GM12878 (cell line): ENCODE measurements around the gene ASB7. TPM values are rescaled to one million over a fixed set of nuclear protein-coding genes. Genes with fewer than 3 reads are reported as not detected.

Source experiments
- ATAC-seq: fragments of 200-7000 bp; cut with Tn5 transposase; 3 replicates; pipeline ENCODE4 v1.9.1; 2020; ENCODE audit warnings: mild to moderate bottlenecking, moderate library complexity
- BruUV-seq: library from RNA; stranded (reverse); fragments of 400-500 nt; replicated peaks from 2 replicates; lab custom pipeline; 2021; lab: Mats Ljungman, UMichigan
- CTCF ChIA-PET: fragments of 300-600 bp; sonication (Branson Sonifier 250); formaldehyde crosslinking; extraction: SDS; loops from one replicate; lab custom pipeline; 2021; ENCODE audit warnings: inconsistent platforms; lab: Yijun Ruan, JAX
- POLR2A ChIA-PET: fragments of 350-600 bp; formaldehyde crosslinking; extraction: SDS; loops from one replicate; lab custom pipeline; 2021; ENCODE audit warnings: inconsistent platforms; lab: Charles Lee
- RAD21 ChIA-PET: fragments of 300-600 bp; sonication (Branson Sonifier 250); formaldehyde crosslinking; loops from one replicate; lab custom pipeline; 2023; ENCODE audit warnings: antibody characterized with exemption; ENCODE audit not compliant: unreplicated experiment; lab: Charles Lee
- SMC1A ChIA-PET: fragments of 300-600 bp; sonication (Branson Sonifier 250); formaldehyde crosslinking; loops from one replicate; lab custom pipeline; 2023; ENCODE audit not compliant: unreplicated experiment, uncharacterized antibody; lab: Charles Lee
- DNase-seq: peaks from one replicate; pipeline ENCODE4 v3.0.0-alpha.2; 2011; ENCODE audit warnings: low read depth, low spot score
- FAIRE-seq: peaks from 3 replicates; lab custom pipeline; 2011; peaks lifted over from hg19 to GRCh38; lab: Jason Lieb, UNC
- H2AFZ ChIP-seq: 2 replicates; pipeline ENCODE4 v1.6.0; 2011; ENCODE audit warnings: low read depth, low read length, control low read depth; ENCODE audit not compliant: control insufficient read depth
- H3K27ac ChIP-seq: 2 replicates; pipeline ENCODE4 v1.5.1; 2011; ENCODE audit warnings: control low read depth; ENCODE audit not compliant: control insufficient read depth, insufficient read depth
- H3K27me3 ChIP-seq, 2 experiments: replicated peaks in 1 of 2; 2 replicates each; pipeline versions ENCODE4 v1.6.0 to v1.6.1; 2011; ENCODE audit warnings: low read length in 1 of 2; ENCODE audit not compliant: control insufficient read depth in 2 of 2, insufficient read depth in 2 of 2
- H3K36me3 ChIP-seq, 2 experiments: 2 replicates each; pipeline ENCODE4 v1.5.1; 2011; ENCODE audit warnings: low read length in 1 of 2; ENCODE audit not compliant: control insufficient read depth in 2 of 2, insufficient read depth in 2 of 2
- H3K4me1 ChIP-seq: 2 replicates; pipeline ENCODE4 v1.6.1; 2011; ENCODE audit warnings: mild to moderate bottlenecking, low read length, moderate library complexity, mixed read lengths; ENCODE audit not compliant: control insufficient read depth, insufficient read depth
- H3K4me2 ChIP-seq: 2 replicates; pipeline ENCODE4 v1.6.0; 2011; ENCODE audit warnings: control low read depth; ENCODE audit not compliant: control insufficient read depth, insufficient read depth
- H3K4me3 ChIP-seq: fragments of 200-600 bp; sonication (generic); 2 replicates; pipeline ENCODE4 v1.5.1; 2016
- H3K79me2 ChIP-seq: 2 replicates; pipeline ENCODE4 v1.6.0; 2011; ENCODE audit warnings: low read length; ENCODE audit not compliant: control insufficient read depth, insufficient read depth
- H3K9ac ChIP-seq: 2 replicates; pipeline ENCODE4 v1.8.0; 2011; ENCODE audit warnings: low read length, control low read depth, mixed read lengths; ENCODE audit not compliant: control insufficient read depth, insufficient read depth
- H3K9me3 ChIP-seq: replicated peaks from 3 replicates; pipeline ENCODE4 v1.5.1; 2011; ENCODE audit warnings: mild to moderate bottlenecking, low read length; ENCODE audit not compliant: control insufficient read depth, insufficient read depth
- H4K20me1 ChIP-seq: 2 replicates; pipeline ENCODE4 v1.6.0; 2011; ENCODE audit not compliant: control insufficient read depth, insufficient read depth
- ETV6 ChIP-seq, 2 experiments: fragments of 450-650 bp in 1 of 2; IDR thresholded peaks in 1 of 2; conservative IDR thresholded peaks in 1 of 2; 2 replicates each; pipeline ENCODE4 v1.6.1; 2014; ENCODE audit warnings: antibody characterized with exemption in 1 of 2, borderline replicate concordance in 1 of 2, low read depth in 1 of 2, mild to moderate bottlenecking in 1 of 2, moderate library complexity in 1 of 2
- KLF5 ChIP-seq: fragments of 450-650 bp; IDR thresholded peaks from 2 replicates; pipeline ENCODE4 v1.6.1; 2014; ENCODE audit warnings: mild to moderate bottlenecking; ENCODE audit not compliant: partially characterized antibody
- MTA3 ChIP-seq: IDR thresholded peaks from 2 replicates; pipeline ENCODE4 v1.6.1; 2012; ENCODE audit warnings: low read length, inconsistent platforms, borderline replicate concordance
- NFIC ChIP-seq: IDR thresholded peaks from 2 replicates; pipeline ENCODE4 v1.6.1; 2012; ENCODE audit warnings: low read depth, mild to moderate bottlenecking, inconsistent platforms, low read length, moderate library complexity
- NFYA ChIP-seq: IDR thresholded peaks from 2 replicates; pipeline ENCODE4 v1.6.1; 2011; ENCODE audit warnings: low read depth, mild to moderate bottlenecking, low read length, improper control_type of control experiment, borderline replicate concordance
- RUNX3 ChIP-seq: IDR thresholded peaks from 2 replicates; pipeline ENCODE4 v1.6.1; 2012; ENCODE audit warnings: low read length, inconsistent platforms
- SMC3 ChIP-seq: IDR thresholded peaks from 2 replicates; pipeline ENCODE4 v1.6.1; 2011; ENCODE audit warnings: low read length, improper control_type of control experiment, borderline replicate concordance
- STAT3 ChIP-seq: IDR thresholded peaks from 2 replicates; pipeline ENCODE4 v1.6.1; 2011; ENCODE audit warnings: low read depth, low read length, improper control_type of control experiment
- ZNF24 ChIP-seq: fragments of 450-650 bp; IDR thresholded peaks from 2 replicates; pipeline ENCODE4 v1.6.1; 2017; ENCODE audit warnings: antibody characterized with exemption, mild to moderate bottlenecking
- ZNF274 ChIP-seq: IDR thresholded peaks from one replicate; pipeline ENCODE4 v1.8.0; 2011; ENCODE audit not compliant: insufficient read length, insufficient read depth
- ZNF622 ChIP-seq: fragments of 450-650 bp; IDR thresholded peaks from 2 replicates; pipeline ENCODE4 v1.6.1; 2017; ENCODE audit warnings: mild to moderate bottlenecking, inconsistent platforms
- WGBS: methylation state at CpG from one replicate; pipeline ENCODE4 v1.1.6; 2016; ENCODE audit warnings: low lambda C conversion rate; ENCODE audit not compliant: insufficient replicate concordance, insufficient coverage; ENCODE audit errors: missing lambda C conversion rate; 5-methylcytosine and 5-hydroxymethylcytosine counted together
- in situ Hi-C: fragments of 300-500 bp; cut with MboI; formaldehyde crosslinking; loops from 9 replicates; pipeline ENCODE4 v1.14.3; 2018; ENCODE audit warnings: mixed read lengths
- intact Hi-C: fragments of 100-400 bp; cut with micrococcal nuclease; formaldehyde crosslinking; loops from one replicate; pipeline ENCODE4 v1.14.2; 2022; ENCODE audit not compliant: unreplicated experiment
- polyA plus RNA-seq, 11 experiments: library from polyadenylated mRNA; depleted of rRNA in 4 of 11; unstranded in 6 of 11; stranded (reverse) in 5 of 11; fragments of >200 nt; fragmentation: Nextera tagmentation in 4 of 11; fragmentation: Illumina TruSeq in 1 of 11; extraction: Ambion mirVana in 4 of 11; extraction: Trizol in 1 of 11; gene quantifications; 1 replicate in 1 of 11; 2 replicates in 10 of 11; pipeline versions ENCODE4 v1.2.1 to v1.2.3, GENCODE V29; 2011 to 2016; ENCODE audit warnings: inconsistent platforms in 2 of 11, missing spikeins in 2 of 11, low read depth in 1 of 11
- total RNA-seq, 4 experiments: library from RNA; depleted of rRNA in 3 of 4; stranded (reverse); fragments of >200 nt in 3 of 4; fragmentation: Illumina TruSeq in 1 of 4; extraction: Trizol in 1 of 4; gene quantifications; 2 replicates each; pipeline versions ENCODE4 v1.2.1 to v1.2.3, GENCODE V29; 2013 to 2021
- TF ChIP-seq, protein P1 (sequence below): IDR thresholded peaks from 2 replicates; pipeline ENCODE4 v1.6.1; 2012; ENCODE audit warnings: low read depth, low read length, improper control_type of control experiment
- TF ChIP-seq, protein P2 (sequence below): fragments of 450-650 bp; IDR thresholded peaks from 2 replicates; pipeline ENCODE4 v1.6.1; 2016; ENCODE audit warnings: mild to moderate bottlenecking
- TF ChIP-seq, protein P3 (sequence below): fragments of 450-650 bp; IDR thresholded peaks from 2 replicates; pipeline ENCODE4 v1.6.1; 2016; ENCODE audit warnings: mild to moderate bottlenecking, moderate library complexity, borderline replicate concordance

Gene ASB7
- total and polyA plus RNA-seq, 10 of the 15 experiments (the other 5 are each of a cell fraction or from before 2014, with no cell fraction given), result 2.7 to 13.9 (median 8.6) TPM

- no peak for TF ChIP-seq NFYA
- TF ChIP-seq STAT3, result no peak
- TF ChIP-seq ZNF24, result no peak
- TF ChIP-seq, protein P1, sequence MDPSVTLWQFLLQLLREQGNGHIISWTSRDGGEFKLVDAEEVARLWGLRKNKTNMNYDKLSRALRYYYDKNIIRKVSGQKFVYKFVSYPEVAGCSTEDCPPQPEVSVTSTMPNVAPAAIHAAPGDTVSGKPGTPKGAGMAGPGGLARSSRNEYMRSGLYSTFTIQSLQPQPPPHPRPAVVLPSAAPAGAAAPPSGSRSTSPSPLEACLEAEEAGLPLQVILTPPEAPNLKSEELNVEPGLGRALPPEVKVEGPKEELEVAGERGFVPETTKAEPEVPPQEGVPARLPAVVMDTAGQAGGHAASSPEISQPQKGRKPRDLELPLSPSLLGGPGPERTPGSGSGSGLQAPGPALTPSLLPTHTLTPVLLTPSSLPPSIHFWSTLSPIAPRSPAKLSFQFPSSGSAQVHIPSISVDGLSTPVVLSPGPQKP, result no peak
- TF ChIP-seq, protein P2, sequence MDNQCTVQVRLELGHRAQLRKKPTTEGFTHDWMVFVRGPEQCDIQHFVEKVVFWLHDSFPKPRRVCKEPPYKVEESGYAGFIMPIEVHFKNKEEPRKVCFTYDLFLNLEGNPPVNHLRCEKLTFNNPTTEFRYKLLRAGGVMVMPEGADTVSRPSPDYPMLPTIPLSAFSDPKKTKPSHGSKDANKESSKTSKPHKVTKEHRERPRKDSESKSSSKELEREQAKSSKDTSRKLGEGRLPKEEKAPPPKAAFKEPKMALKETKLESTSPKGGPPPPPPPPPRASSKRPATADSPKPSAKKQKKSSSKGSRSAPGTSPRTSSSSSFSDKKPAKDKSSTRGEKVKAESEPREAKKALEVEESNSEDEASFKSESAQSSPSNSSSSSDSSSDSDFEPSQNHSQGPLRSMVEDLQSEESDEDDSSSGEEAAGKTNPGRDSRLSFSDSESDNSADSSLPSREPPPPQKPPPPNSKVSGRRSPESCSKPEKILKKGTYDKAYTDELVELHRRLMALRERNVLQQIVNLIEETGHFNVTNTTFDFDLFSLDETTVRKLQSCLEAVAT, result no peak
Observed at GRCh38 chr15:100652116-100652515, 49.7 kb downstream of the ASB7 start (continued).

- ChIA-PET CTCF (no interaction called here), RAD21 (no interaction called here), SMC1A (no interaction called here), POLR2A (no interaction called here)
- Histone ChIP-seq H3K27ac (no peak overlapping the region), H3K9ac (no peak overlapping the region), H3K9me3 (no peaks in the 10 kb centered on the region), H3K36me3 (0 out of 4 replicates have a peak, but pooled peaks cover 0 to 4% of the 10 kb centered on the region in 2 experiments), H3K4me3 (no peak overlapping the region), H2AFZ (no peak overlapping the region), H3K27me3 (no peaks in the 10 kb centered on the region), H3K79me2 (no peaks in the 10 kb centered on the region), H4K20me1 (no peaks in the 10 kb centered on the region), H3K4me1 (no peaks in the 10 kb centered on the region), H3K4me2 (no peak overlapping the region)
- 8% methylated on average over 1 of the region's 1 CpG for WGBS
- TF ChIP-seq ZNF622 (no peak), RUNX3 (no peak), NFIC (no peak), ZNF274 (no peak), SMC3 (no peak), ETV6 (conservative IDR thresholded peaks at IDR 0.05 in 1 of 2, IDR thresholded peaks at IDR 0.05 in 1 of 2; ENCODE audit: borderline replicate concordance in 1 of 2, low read depth in 1 of 2) (no peak), MTA3 (no peak), KLF5 (no peak)
- TF ChIP-seq, protein P3, sequence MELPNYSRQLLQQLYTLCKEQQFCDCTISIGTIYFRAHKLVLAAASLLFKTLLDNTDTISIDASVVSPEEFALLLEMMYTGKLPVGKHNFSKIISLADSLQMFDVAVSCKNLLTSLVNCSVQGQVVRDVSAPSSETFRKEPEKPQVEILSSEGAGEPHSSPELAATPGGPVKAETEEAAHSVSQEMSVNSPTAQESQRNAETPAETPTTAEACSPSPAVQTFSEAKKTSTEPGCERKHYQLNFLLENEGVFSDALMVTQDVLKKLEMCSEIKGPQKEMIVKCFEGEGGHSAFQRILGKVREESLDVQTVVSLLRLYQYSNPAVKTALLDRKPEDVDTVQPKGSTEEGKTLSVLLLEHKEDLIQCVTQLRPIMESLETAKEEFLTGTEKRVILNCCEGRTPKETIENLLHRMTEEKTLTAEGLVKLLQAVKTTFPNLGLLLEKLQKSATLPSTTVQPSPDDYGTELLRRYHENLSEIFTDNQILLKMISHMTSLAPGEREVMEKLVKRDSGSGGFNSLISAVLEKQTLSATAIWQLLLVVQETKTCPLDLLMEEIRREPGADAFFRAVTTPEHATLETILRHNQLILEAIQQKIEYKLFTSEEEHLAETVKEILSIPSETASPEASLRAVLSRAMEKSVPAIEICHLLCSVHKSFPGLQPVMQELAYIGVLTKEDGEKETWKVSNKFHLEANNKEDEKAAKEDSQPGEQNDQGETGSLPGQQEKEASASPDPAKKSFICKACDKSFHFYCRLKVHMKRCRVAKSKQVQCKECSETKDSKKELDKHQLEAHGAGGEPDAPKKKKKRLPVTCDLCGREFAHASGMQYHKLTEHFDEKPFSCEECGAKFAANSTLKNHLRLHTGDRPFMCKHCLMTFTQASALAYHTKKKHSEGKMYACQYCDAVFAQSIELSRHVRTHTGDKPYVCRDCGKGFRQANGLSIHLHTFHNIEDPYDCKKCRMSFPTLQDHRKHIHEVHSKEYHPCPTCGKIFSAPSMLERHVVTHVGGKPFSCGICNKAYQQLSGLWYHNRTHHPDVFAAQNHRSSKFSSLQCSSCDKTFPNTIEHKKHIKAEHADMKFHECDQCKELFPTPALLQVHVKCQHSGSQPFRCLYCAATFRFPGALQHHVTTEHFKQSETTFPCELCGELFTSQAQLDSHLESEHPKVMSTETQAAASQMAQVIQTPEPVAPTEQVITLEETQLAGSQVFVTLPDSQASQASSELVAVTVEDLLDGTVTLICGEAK, result no peak
- in situ Hi-C loops (no loop called here), intact Hi-C loops (no loop called here)
- BruUV-seq, result no TSS peak
- ATAC-seq (no peak), DNase-seq (no peak), FAIRE-seq (no peak)
Observed at GRCh38 chr15:100653608-100654007, 51.2 kb downstream of the ASB7 start.
